Gastrocnemius medialis (tissue), 4 donors: Measurements from ENCODE around the gene MUSTN1. TPM values are rescaled to one million over a fixed set of nuclear protein-coding genes. Genes with fewer than 3 reads are reported as not detected.
A peak's percentile ranks its signal among the peaks of the same experiment; 100 is the strongest.

Source experiments
- ATAC-seq, 2 donors: fragments of 150-250 bp; one replicate each; pipeline ENCODE4 v1.9.1; 2016
- DNase-seq, 2 donors: peaks; one replicate each; pipeline ENCODE4 v3.0.0-alpha.2; 2019
- H3K27ac ChIP-seq, 4 donors: fragments of 200-600 bp; sonication (generic); 1 replicate in 1 of 4; 2 replicates in 3 of 4; pipeline ENCODE4 v1.5.1; 2016 to 2018; ENCODE audit warnings: mild to moderate bottlenecking in 2 of 4, moderate library complexity in 1 of 4
- H3K27me3 ChIP-seq, 3 donors: fragments of 200-600 bp; sonication (generic) in 2 of 3; 1 replicate in 1 of 3; 2 replicates in 2 of 3; pipeline versions ENCODE4 v1.5.1 to v1.6.0; 2016 to 2019; ENCODE audit warnings: mild to moderate bottlenecking in 1 of 3, moderate library complexity in 1 of 3
- H3K36me3 ChIP-seq, 2 donors: fragments of 200-600 bp; sonication (generic) in 1 of 2; one replicate each; pipeline ENCODE4 v1.5.1; 2017 to 2018
- H3K4me1 ChIP-seq, 2 donors: fragments of 200-600 bp; sonication (generic) in 1 of 2; one replicate each; pipeline ENCODE4 v1.5.1; 2016 to 2017; ENCODE audit warnings: mild to moderate bottlenecking in 2 of 2
- H3K4me3 ChIP-seq, 4 donors: fragments of 200-600 bp; sonication (generic) in 3 of 4; 1 replicate in 1 of 4; 2 replicates in 3 of 4; pipeline ENCODE4 v1.5.1; 2016 to 2019; ENCODE audit warnings: mild to moderate bottlenecking in 2 of 4
- H3K9me3 ChIP-seq, 3 donors: fragments of 200-600 bp; sonication (generic) in 2 of 3; 1 replicate in 1 of 3; 2 replicates in 2 of 3; pipeline ENCODE4 v1.5.1; 2016 to 2019
- CTCF ChIP-seq, 5 experiments: fragments of 450-650 bp in 3 of 5; fragments of 200-600 bp in 2 of 5; sonication (generic) in 2 of 5; IDR thresholded peaks in 4 of 5; conservative IDR thresholded peaks in 1 of 5; 1 replicate in 4 of 5; 2 replicates in 1 of 5; pipeline ENCODE4 v1.5.1; 2016 to 2019; ENCODE audit warnings: antibody characterized with exemption in 5 of 5, mild to moderate bottlenecking in 3 of 5, moderate library complexity in 3 of 5
- POLR2A ChIP-seq, 2 donors: fragments of 450-650 bp; IDR thresholded peaks; one replicate each; pipeline ENCODE4 v1.6.1; 2017; ENCODE audit warnings: antibody characterized with exemption in 2 of 2, mild to moderate bottlenecking in 2 of 2, moderate library complexity in 2 of 2
- in situ Hi-C, 4 donors: fragments of 200-750 bp; cut with MboI; loops; one replicate each; pipeline versions ENCODE4 v1.15.0 to v1.8.0; 2017; ENCODE audit warnings: low sequenced_read_pairs in 4 of 4
- intact Hi-C: fragments of 100-400 bp; cut with DNase I; formaldehyde crosslinking; loops from one replicate; pipeline ENCODE4 v1.15.1; 2023; ENCODE audit warnings: low total_unique reads
- total RNA-seq, 4 donors: library from RNA; depleted of rRNA; stranded (reverse); fragments of >200 nt; gene quantifications; one replicate each; pipeline versions ENCODE4 v1.1.0 to v1.2.3, GENCODE V29; 2016

Gene MUSTN1
- total RNA-seq, result 1,000 to 10,000 TPM in 1 of 4 donors, 100 to 1,000 TPM in 3; 218 to 2,149 (median 412) TPM

DNA sequence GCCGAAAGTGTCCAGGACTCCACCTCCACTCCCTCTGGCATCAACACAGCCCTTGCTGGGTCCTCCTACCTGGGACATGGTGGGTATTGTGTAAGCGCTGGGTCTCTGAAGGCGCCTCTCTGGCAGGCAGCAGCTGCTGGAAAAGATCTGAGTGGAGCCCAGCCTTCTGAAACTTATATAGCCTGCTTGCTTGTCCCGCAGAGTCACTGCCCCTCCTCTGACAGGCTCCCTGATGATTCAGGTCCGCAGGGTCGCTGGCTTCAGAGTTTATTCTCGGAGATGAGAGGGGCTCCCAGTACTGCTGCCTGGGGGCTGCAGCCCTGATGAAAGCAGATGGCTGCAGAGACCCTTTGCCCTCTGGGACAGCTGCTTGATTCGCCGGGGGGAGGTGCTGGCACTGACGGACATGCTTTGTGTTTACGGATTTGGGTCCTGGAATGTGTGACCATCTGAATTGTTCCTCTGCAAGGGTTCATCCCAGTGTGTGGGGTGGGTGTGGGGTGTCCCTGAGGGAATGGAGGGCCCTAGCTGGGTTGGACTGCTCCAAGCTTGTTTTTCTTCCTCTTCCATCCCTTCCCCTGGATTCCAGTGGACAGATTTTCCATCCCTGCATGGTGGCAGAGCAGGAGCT, at the start of gene MUSTN1:
TSS of gene MUSTN1 (minus strand) at position 149 of the 631 bp plus-strand sequence. CDS start at position 78, 71 bp downstream.
- Histone ChIP-seq H3K4me1 (peaks cover 85 to 93% of the 10 kb centered on the region in 2 donors), H3K4me3 (peak within 1 kb of the TSS; percentile 38 to 63 (median 50)), H3K36me3 (peaks cover 0 to 4% of the 10 kb centered on the region in 2 donors), H3K9me3 (no peaks in the 10 kb centered on the region), H3K27ac (peak within 1 kb of the TSS; percentile 96 to 98 (median 97)), H3K27me3 (no peaks in the 10 kb centered on the region)
- TF ChIP-seq POLR2A (IDR thresholded peaks at IDR 0.05), result peak; percentile 84 to 95
- TF ChIP-seq CTCF (IDR thresholded peaks at IDR 0.05 in 4 of 5, conservative IDR thresholded peaks at IDR 0.05 in 1 of 5), result peak in 1 of 5 experiments; percentile 9
- intact Hi-C loops (loop anchor here (5.0 kb wide), 3 partner anchors 62 to 298 kb away; partner anchors contain the start of genes GNL3, PBRM1, STIMATE and UQCC5), in situ Hi-C loops (no loop called here)
- DNase-seq, result peak; percentile 92 to 97
- peak; percentile 60 to 62 for ATAC-seq

GRCh38 chr3:52882377-52882776, 47.6 kb upstream of the MUSTN1 start:
- intact Hi-C loops (no loop called here), in situ Hi-C loops (no loop called here)
- DNase-seq, result no peak
- no peak for ATAC-seq
- TF ChIP-seq POLR2A (IDR thresholded peaks at IDR 0.05) (no peak), CTCF (IDR thresholded peaks at IDR 0.05 in 4 of 5, conservative IDR thresholded peaks at IDR 0.05 in 1 of 5) (no peak)
- H3K27ac ChIP-seq, result no peak overlapping the region
- no peaks in the 10 kb centered on the region for H3K9me3 ChIP-seq
- no peaks in the 10 kb centered on the region for H3K27me3 ChIP-seq
- no peak overlapping the region for H3K4me3 ChIP-seq
- H3K4me1 ChIP-seq, result peaks cover 4 to 21% of the 10 kb centered on the region in 2 donors
- H3K36me3 ChIP-seq, result peaks cover 0 to 5% of the 10 kb centered on the region in 2 donors

DNA sequence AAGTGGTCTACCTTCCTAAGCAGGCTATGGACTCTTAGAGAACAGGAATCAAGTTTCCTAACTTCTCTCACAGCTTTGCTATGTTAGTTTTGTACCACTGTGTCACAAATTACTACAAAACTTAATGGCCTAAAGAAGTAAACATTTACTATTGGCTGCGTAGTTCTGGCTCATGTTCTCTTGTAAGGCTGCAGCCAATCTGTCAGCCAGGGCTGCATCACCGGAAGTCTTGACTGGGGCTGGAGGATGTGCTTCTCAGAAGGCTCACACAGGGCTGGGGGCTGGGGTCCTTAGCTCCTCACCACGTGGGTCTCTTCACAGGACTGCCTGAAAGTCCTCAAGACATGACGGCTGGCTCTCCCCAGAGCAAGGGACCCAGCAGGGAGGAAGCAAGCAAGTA, 47.1 kb upstream of the MUSTN1 start:
- intact Hi-C loops, result no loop called here

DNA sequence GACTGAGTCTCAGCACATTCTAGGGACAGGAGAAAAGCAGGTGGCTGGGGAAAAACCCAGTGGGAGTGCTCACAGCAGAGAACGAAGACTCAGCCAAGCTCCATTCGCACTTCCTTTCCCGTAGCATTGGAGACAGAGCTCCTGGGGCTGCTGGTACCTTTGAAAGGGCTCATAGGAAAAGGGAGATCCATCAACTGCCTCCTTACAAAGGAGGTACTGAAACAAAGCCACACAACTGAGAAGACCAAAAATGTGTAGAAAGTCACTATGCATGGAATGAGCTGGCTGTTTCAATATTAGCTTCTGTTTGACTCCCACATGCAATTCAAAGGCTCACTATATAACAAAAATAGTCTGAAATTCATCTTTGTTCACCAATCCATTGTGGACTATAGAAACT, 45.7 kb upstream of the MUSTN1 start:
- Histone ChIP-seq H3K27me3 (no peaks in the 10 kb centered on the region), H3K27ac (no peak overlapping the region), H3K4me1 (peaks cover 4 to 10% of the 10 kb centered on the region in 2 donors), H3K36me3 (peaks cover 0 to 4% of the 10 kb centered on the region in 2 donors), H3K4me3 (no peak overlapping the region), H3K9me3 (no peaks in the 10 kb centered on the region)
- TF ChIP-seq POLR2A (IDR thresholded peaks at IDR 0.05) (no peak), CTCF (IDR thresholded peaks at IDR 0.05 in 4 of 5, conservative IDR thresholded peaks at IDR 0.05 in 1 of 5) (no peak)
- in situ Hi-C loops (no loop called here), intact Hi-C loops (no loop called here)
- ATAC-seq, result no peak
- no peak for DNase-seq

More for the DNA sequence above, 47.1 kb upstream of the MUSTN1 start:
- TF ChIP-seq POLR2A (IDR thresholded peaks at IDR 0.05) (no peak), CTCF (IDR thresholded peaks at IDR 0.05 in 4 of 5, conservative IDR thresholded peaks at IDR 0.05 in 1 of 5) (no peak)
- no peaks in the 10 kb centered on the region for H3K9me3 ChIP-seq
- in situ Hi-C loops, result no loop called here
- peaks cover 0 to 5% of the 10 kb centered on the region in 2 donors for H3K36me3 ChIP-seq
- H3K27ac ChIP-seq, result no peak overlapping the region
- ATAC-seq (no peak), DNase-seq (no peak)
- H3K4me3 ChIP-seq, result no peak overlapping the region
- no peaks in the 10 kb centered on the region for H3K27me3 ChIP-seq
- peaks cover 4 to 21% of the 10 kb centered on the region in 2 donors for H3K4me1 ChIP-seq
